SK-N-SH (cell line): Measurements from ENCODE around the gene GNAZ. TPM values are rescaled to one million over a fixed set of nuclear protein-coding genes. Genes with fewer than 3 reads are reported as not detected.

ENCODE experiments used
- CTCF ChIA-PET: fragments of 300-600, 350-600 bp; formaldehyde crosslinking; extraction: SDS; loops from one replicate; lab custom pipeline; 2021; lab: Yijun Ruan, JAX
- POLR2A ChIA-PET: fragments of 350-600 bp; sonication (Branson Sonifier 250); formaldehyde crosslinking; extraction: SDS; loops from one replicate; lab custom pipeline; 2020; ENCODE audit warnings: antibody characterized with exemption, inconsistent platforms; lab: Yijun Ruan, JAX
- DNase-seq: peaks from one replicate; pipeline ENCODE4 v3.0.0; 2012
- H2AFZ ChIP-seq: fragments of 200-600 bp; sonication (generic); 2 replicates; pipeline ENCODE4 v1.8.1; 2016; ENCODE audit warnings: antibody characterized with exemption, mild to moderate bottlenecking, low read depth
- H3F3A ChIP-seq: fragments of 200-600 bp; sonication (generic); replicated peaks from 2 replicates; pipeline ENCODE3; 2016; ENCODE audit warnings: antibody characterized with exemption, mild to moderate bottlenecking; ENCODE audit not compliant: insufficient read depth
- H3K27ac ChIP-seq, 2 experiments: fragments of 200-500 bp in 1 of 2; fragments of 200-600 bp in 1 of 2; sonication (Bioruptor generic) in 1 of 2; sonication (generic), shearing (Covaris generic) in 1 of 2; 2 replicates each; pipeline versions ENCODE4 v1.5.1 to v1.6.1; 2014 to 2016; ENCODE audit warnings: low read depth in 2 of 2, inconsistent platforms in 1 of 2, low read length in 1 of 2, mild to moderate bottlenecking in 1 of 2, mixed read lengths in 1 of 2
- H3K27me3 ChIP-seq: fragments of 200-600 bp; sonication (generic), shearing (Covaris generic); 2 replicates; pipeline ENCODE4 v1.6.1; 2016; ENCODE audit warnings: mixed run types; ENCODE audit not compliant: insufficient read depth
- H3K36me3 ChIP-seq, 2 experiments: fragments of 200-500 bp in 1 of 2; fragments of 200-600 bp in 1 of 2; sonication (Bioruptor generic) in 1 of 2; sonication (generic) in 1 of 2; replicated peaks in 1 of 2; 2 replicates each; pipeline versions ENCODE3 to v1.5.1; 2014 to 2016; ENCODE audit warnings: low read length in 1 of 2, mild to moderate bottlenecking in 1 of 2; ENCODE audit not compliant: insufficient read depth in 2 of 2, control insufficient read depth in 1 of 2
- H3K4me1 ChIP-seq, 2 experiments: fragments of 200-500 bp in 1 of 2; fragments of 200-600 bp in 1 of 2; sonication (Bioruptor generic) in 1 of 2; sonication (generic), shearing (Covaris generic) in 1 of 2; 2 replicates each; pipeline versions ENCODE4 v1.5.1 to v1.6.1; 2014 to 2016; ENCODE audit warnings: low read depth in 1 of 2, low read length in 1 of 2, mixed run types in 1 of 2; ENCODE audit not compliant: insufficient read depth in 2 of 2, control insufficient read depth in 1 of 2
- H3K4me2 ChIP-seq: fragments of 200-600 bp; sonication (generic), shearing (Covaris generic); 2 replicates; pipeline ENCODE4 v1.6.1; 2017; ENCODE audit warnings: mixed run types
- H3K4me3 ChIP-seq, 2 experiments: fragments of 200-500 bp in 1 of 2; fragments of 200-600 bp in 1 of 2; sonication (Bioruptor generic) in 1 of 2; sonication (generic), shearing (Covaris generic) in 1 of 2; 2 replicates each; pipeline versions ENCODE4 v1.5.1 to v1.8.1; 2014 to 2016; ENCODE audit warnings: low read depth in 2 of 2, inconsistent platforms in 1 of 2, low read length in 1 of 2, mild to moderate bottlenecking in 1 of 2, mixed read lengths in 1 of 2, moderate library complexity in 1 of 2
- H3K79me2 ChIP-seq: fragments of 200-600 bp; sonication (generic); 2 replicates; pipeline ENCODE4 v1.8.1; 2017; ENCODE audit warnings: mild to moderate bottlenecking; ENCODE audit not compliant: insufficient read depth
- H3K9ac ChIP-seq: fragments of 200-600 bp; sonication (generic); 2 replicates; pipeline ENCODE4 v1.6.1; 2017; ENCODE audit warnings: mixed run types
- H3K9me2 ChIP-seq: fragments of 200-600 bp; sonication (generic); 2 replicates; pipeline ENCODE4 v1.6.1; 2017; ENCODE audit warnings: mixed run types
- H3K9me3 ChIP-seq: fragments of 200-600 bp; sonication (generic); 2 replicates; pipeline ENCODE4 v1.6.1; 2017; ENCODE audit warnings: mixed run types, mild to moderate bottlenecking, moderate library complexity
- H4K20me1 ChIP-seq: fragments of 200-600 bp; sonication (generic); 2 replicates; pipeline ENCODE4 v1.6.1; 2017; ENCODE audit warnings: mild to moderate bottlenecking, mixed run types; ENCODE audit not compliant: insufficient read depth
- CTCF ChIP-seq: fragments of 200-600 bp; sonication (generic); IDR thresholded peaks from 2 replicates; pipeline ENCODE4 v1.6.1; 2017; ENCODE audit warnings: antibody characterized with exemption, mild to moderate bottlenecking, moderate library complexity
- EP300 ChIP-seq, 2 experiments: IDR thresholded peaks; 2 replicates each; pipeline versions ENCODE4 v1.4.0 to v1.6.1; 2012; ENCODE audit warnings: borderline replicate concordance in 1 of 2, low read depth in 1 of 2, low read length in 1 of 2
- FOSL2 ChIP-seq: IDR thresholded peaks from 2 replicates; pipeline ENCODE4 v1.4.0; 2012; ENCODE audit warnings: low read depth, mild to moderate bottlenecking, moderate library complexity, borderline replicate concordance
- FOXJ3 ChIP-seq: sonication (generic); formaldehyde crosslinking; IDR thresholded peaks from 2 replicates; pipeline ENCODE4 v1.5.1; 2020; ENCODE audit warnings: mild to moderate bottlenecking, missing genetic modification reagents
- MEF2A ChIP-seq: IDR thresholded peaks from 2 replicates; pipeline ENCODE4 v1.4.0; 2012; ENCODE audit warnings: low read depth, borderline replicate concordance
- NFIC ChIP-seq: IDR thresholded peaks from 2 replicates; pipeline ENCODE4 v1.4.0; 2012; ENCODE audit warnings: borderline replicate concordance
- REST ChIP-seq: IDR thresholded peaks from 2 replicates; pipeline ENCODE4 v1.6.1; 2012; ENCODE audit warnings: mild to moderate bottlenecking, low read depth, low read length, moderate library complexity
- RXRA ChIP-seq: IDR thresholded peaks from 2 replicates; pipeline ENCODE4 v1.4.0; 2012; ENCODE audit warnings: low read depth, mild to moderate bottlenecking, borderline replicate concordance
- SMC3 ChIP-seq: IDR thresholded peaks from 2 replicates; pipeline ENCODE4 v1.6.1; 2012; ENCODE audit warnings: low read depth, low read length, improper control_type of control experiment
- TCF12 ChIP-seq: IDR thresholded peaks from 2 replicates; pipeline ENCODE4 v1.4.0; 2012
- YY1 ChIP-seq: IDR thresholded peaks from 2 replicates; pipeline ENCODE4 v1.4.0; 2012; ENCODE audit warnings: low read depth, mild to moderate bottlenecking
- ZBTB33 ChIP-seq: IDR thresholded peaks from 2 replicates; pipeline ENCODE4 v1.4.0; 2012; ENCODE audit warnings: low read depth, borderline replicate concordance
- WGBS: methylation state at CpG from one replicate; pipeline ENCODE4 v1.1.6; 2017; ENCODE audit warnings: low lambda C conversion rate; 5-methylcytosine and 5-hydroxymethylcytosine counted together
- polyA plus RNA-seq, 3 experiments: library from polyadenylated mRNA; depleted of rRNA; stranded (reverse); fragments of >200 nt; gene quantifications; 2 replicates each; pipeline ENCODE4 v1.2.3, GENCODE V29; 2012
- TF ChIP-seq, protein P1 (sequence below): IDR thresholded peaks from 2 replicates; pipeline ENCODE4 v1.4.0; 2012; ENCODE audit warnings: low read depth

Gene GNAZ
- polyA plus RNA-seq, 1 of the 3 experiments (the other 2 are of a cell fraction): 6.5 TPM

DNA sequence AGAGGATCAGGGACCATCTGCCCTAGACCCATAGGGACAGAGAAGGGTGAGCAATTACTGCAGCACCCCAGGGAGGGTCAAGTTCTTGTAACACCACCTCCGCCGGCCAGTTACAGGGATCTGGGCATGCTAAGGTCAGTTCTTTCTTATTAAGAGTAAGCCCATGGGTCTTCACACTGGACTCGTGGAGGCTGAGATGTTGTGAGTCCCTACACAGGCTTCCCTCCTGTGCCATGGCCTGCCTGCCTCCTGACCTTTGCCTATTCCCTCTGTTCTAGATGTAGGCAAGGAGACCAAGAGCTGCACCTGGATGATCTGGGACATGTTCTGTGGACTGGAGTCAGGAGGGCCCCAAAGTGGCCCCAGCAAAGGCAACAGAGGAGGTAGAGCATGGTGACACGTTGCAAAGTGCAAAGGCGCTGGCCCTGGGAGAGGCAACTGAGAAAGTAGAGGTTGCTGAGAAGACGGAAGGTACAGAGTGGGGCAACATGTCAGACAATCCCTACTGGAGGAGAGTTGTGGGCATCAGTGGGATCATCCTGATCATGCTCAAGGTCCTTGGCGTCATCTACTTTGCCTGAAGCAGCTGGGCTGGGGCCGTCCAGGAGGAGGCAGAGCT is 16.3 kb upstream of the GNAZ start:
- TF ChIP-seq NFIC: no peak
- TF ChIP-seq, protein P1, sequence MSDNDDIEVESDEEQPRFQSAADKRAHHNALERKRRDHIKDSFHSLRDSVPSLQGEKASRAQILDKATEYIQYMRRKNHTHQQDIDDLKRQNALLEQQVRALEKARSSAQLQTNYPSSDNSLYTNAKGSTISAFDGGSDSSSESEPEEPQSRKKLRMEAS: no peak
- TF ChIP-seq REST: no peak
- TF ChIP-seq FOXJ3 (CRISPR knock-in tag): no peak
- TF ChIP-seq ZBTB33: no peak
- WGBS: 35% methylated on average over 4 of the region's 8 CpGs
- no peaks in the 10 kb centered on the region for H4K20me1 ChIP-seq
- no peaks in the 10 kb centered on the region for H3K9me3 ChIP-seq
- no peaks in the 10 kb centered on the region for H3K9me2 ChIP-seq
- no peak overlapping the region for H2AFZ ChIP-seq
- no peak overlapping the region for H3K4me3 ChIP-seq
- H3K36me3 ChIP-seq: no peaks in the 10 kb centered on the region
- ChIA-PET CTCF (interaction anchor here (0.9 to 1.1 kb wide), 2 partner anchors 94 to 98 kb away, joined by 3 to 4 read pairs; no protein-coding TSS in a partner anchor), POLR2A (no interaction called here)
- H3K79me2 ChIP-seq: no peaks in the 10 kb centered on the region
- no peaks in the 10 kb centered on the region for H3K27me3 ChIP-seq
- no peak for DNase-seq
- H3K27ac ChIP-seq: no peak overlapping the region
- no peak overlapping the region for H3K4me2 ChIP-seq
- H3K4me1 ChIP-seq: no peaks in the 10 kb centered on the region
- H3F3A ChIP-seq: no peaks in the 10 kb centered on the region
- no peak overlapping the region for H3K9ac ChIP-seq

DNA sequence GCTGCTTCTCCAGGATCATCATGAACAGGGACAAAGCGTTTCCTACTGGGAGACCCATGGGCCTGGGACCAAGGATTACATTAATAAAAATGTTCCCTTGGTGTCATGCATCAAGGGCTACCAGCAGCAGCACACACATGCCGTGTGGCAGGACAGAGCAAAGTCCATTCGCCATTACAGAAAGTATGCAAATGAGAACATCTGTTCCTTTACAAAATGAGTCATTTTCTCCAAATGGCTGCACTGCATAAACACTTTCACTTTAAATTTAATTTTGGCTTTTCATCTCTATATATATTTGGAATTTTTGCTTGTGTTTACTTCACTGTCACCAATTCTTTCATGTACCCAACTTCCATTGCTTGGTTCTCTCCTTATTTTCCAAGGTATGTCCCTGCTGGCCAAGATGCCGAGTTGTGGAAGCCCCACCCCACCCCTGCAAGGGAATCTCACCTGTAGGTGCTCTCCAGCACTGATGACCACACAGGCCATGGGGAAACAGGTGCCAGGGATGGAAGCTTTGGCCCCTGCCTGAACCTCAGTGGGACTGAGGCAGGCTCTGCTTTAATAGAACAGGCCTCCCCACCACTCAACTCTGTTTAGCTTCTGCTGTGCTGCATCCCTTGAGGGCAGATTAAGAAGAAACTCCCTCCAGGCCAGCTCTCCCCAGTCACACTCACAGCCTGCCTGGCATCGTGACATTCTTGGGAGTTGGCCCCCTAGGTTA is 15.6 kb upstream of the GNAZ start:
- no peak overlapping the region for H3K4me2 ChIP-seq
- no peak overlapping the region for H3K27ac ChIP-seq
- no peaks in the 10 kb centered on the region for H3K27me3 ChIP-seq
- CTCF ChIA-PET: interaction anchor here (0.9 to 1.1 kb wide), 2 partner anchors 95 to 99 kb away, joined by 3 to 4 read pairs; no protein-coding TSS in a partner anchor
- no peak overlapping the region for H2AFZ ChIP-seq
- no peaks in the 10 kb centered on the region for H3K4me1 ChIP-seq
- POLR2A ChIA-PET: no interaction called here
- no peak for DNase-seq
- H3K9me3 ChIP-seq: no peaks in the 10 kb centered on the region
- H3K79me2 ChIP-seq: no peaks in the 10 kb centered on the region
- no peak overlapping the region for H3K9ac ChIP-seq
- H3K36me3 ChIP-seq: no peaks in the 10 kb centered on the region
- H3F3A ChIP-seq: no peaks in the 10 kb centered on the region
- WGBS: 39% methylated on average over 4 of the region's 5 CpGs
- no peaks in the 10 kb centered on the region for H4K20me1 ChIP-seq
- H3K9me2 ChIP-seq: no peaks in the 10 kb centered on the region
- no peak overlapping the region for H3K4me3 ChIP-seq
- TF ChIP-seq EP300 (IDR thresholded peaks at IDR 0.05; ENCODE audit: borderline replicate concordance in 1 of 2, low read depth in 1 of 2, low read length in 1 of 2) (no peak), CTCF (no peak), SMC3 (no peak), TCF12 (no peak), FOXJ3 (CRISPR knock-in tag) (no peak), FOSL2 (no peak), RXRA (no peak), YY1 (no peak), MEF2A (no peak), ZBTB33 (no peak)
